Suprapubic skin (tissue), 4 donors: Measurements from ENCODE around the gene RGS6. TPM values are rescaled to one million over a fixed set of nuclear protein-coding genes. Genes with fewer than 3 reads are reported as not detected.

Source experiments
- DNase-seq, 2 donors: peaks; one replicate each; pipeline ENCODE4 v3.0.0-alpha.2; 2019; ENCODE audit warnings: low spot score in 2 of 2
- H3K27ac ChIP-seq: fragments of 200-600 bp; sonication (generic); one replicate; pipeline ENCODE4 v1.5.1; 2019
- H3K27me3 ChIP-seq: fragments of 200-600 bp; sonication (generic); one replicate; pipeline ENCODE4 v1.5.1; 2019
- H3K36me3 ChIP-seq: fragments of 200-600 bp; sonication (generic); one replicate; pipeline ENCODE4 v1.5.1; 2019
- H3K4me1 ChIP-seq: fragments of 200-600 bp; sonication (generic); one replicate; pipeline ENCODE4 v1.5.1; 2019
- H3K4me3 ChIP-seq: fragments of 200-600 bp; sonication (generic); one replicate; pipeline ENCODE4 v1.5.1; 2019; ENCODE audit warnings: mild to moderate bottlenecking
- H3K9me3 ChIP-seq: fragments of 200-600 bp; sonication (generic); one replicate; pipeline ENCODE4 v1.5.1; 2019
- CTCF ChIP-seq, 2 donors: fragments of 200-600 bp in 1 of 2; fragments of 450-650 bp in 1 of 2; sonication (generic) in 1 of 2; IDR thresholded peaks; one replicate each; pipeline ENCODE4 v1.5.1; 2016 to 2019; ENCODE audit warnings: antibody characterized with exemption in 2 of 2, mild to moderate bottlenecking in 1 of 2, moderate library complexity in 1 of 2
- EP300 ChIP-seq: sonication (generic); formaldehyde crosslinking; IDR thresholded peaks from one replicate; pipeline ENCODE4 v1.6.1; 2017; ENCODE audit warnings: antibody characterized with exemption
- POLR2A ChIP-seq, 2 donors: fragments of 450-650 bp; IDR thresholded peaks; one replicate each; pipeline ENCODE4 v1.6.1; 2017; ENCODE audit warnings: antibody characterized with exemption in 2 of 2, mild to moderate bottlenecking in 2 of 2, moderate library complexity in 2 of 2
- POLR2AphosphoS5 ChIP-seq, 3 donors: sonication (generic); formaldehyde crosslinking; IDR thresholded peaks; one replicate each; pipeline ENCODE4 v1.6.1; 2017; ENCODE audit warnings: antibody characterized with exemption in 3 of 3
- WGBS: methylation state at CpG from one replicate; pipeline ENCODE4 v1.1.5; 2018; 5-methylcytosine and 5-hydroxymethylcytosine counted together
- total RNA-seq, 4 donors: library from RNA; depleted of rRNA; stranded (reverse); fragments of >200 nt; gene quantifications; one replicate each; pipeline ENCODE4 v1.1.0, GENCODE V29; 2016

Gene RGS6
- total RNA-seq, 4 donors from 2014 or later: 0.08 to 4.4 (median 1.0) TPM

GRCh38 chr14:72045271-72045670, 113.0 kb downstream of the RGS6 start:
- H3K36me3 ChIP-seq: no peaks in the 10 kb centered on the region
- H3K9me3 ChIP-seq: peaks cover 3% of the 10 kb centered on the region
- H3K27ac ChIP-seq: no peak overlapping the region
- WGBS: 64% methylated on average over 2 of the region's 2 CpGs
- no peaks in the 10 kb centered on the region for H3K27me3 ChIP-seq
- H3K4me3 ChIP-seq: no peak overlapping the region
- TF ChIP-seq EP300 (no peak), POLR2A (IDR thresholded peaks at IDR 0.05) (no peak), CTCF (IDR thresholded peaks at IDR 0.05) (no peak), POLR2AphosphoS5 (IDR thresholded peaks at IDR 0.05) (no peak)
- no peak for DNase-seq
- H3K4me1 ChIP-seq: no peaks in the 10 kb centered on the region

DNA sequence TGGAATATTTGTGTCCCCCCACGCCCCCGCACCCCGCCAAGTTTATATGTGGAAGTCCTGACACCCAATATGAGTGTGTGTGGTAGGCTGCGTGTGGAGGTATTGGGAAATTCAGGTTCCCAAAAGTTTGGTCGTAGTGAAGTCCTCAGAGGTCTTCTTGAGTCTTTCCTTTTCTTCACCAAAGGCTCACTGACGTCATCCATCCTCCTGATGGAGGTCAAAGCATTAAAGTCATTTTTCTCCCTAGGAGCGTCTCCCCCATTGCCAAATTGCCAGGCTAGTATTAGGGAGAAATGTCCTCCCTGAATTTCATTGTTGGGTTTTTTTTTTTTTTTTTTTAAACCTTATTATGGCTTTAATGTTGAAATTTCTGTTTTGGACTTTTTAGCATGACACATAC, 113.7 kb downstream of the RGS6 start:
- WGBS: 88% methylated on average over 7 of the region's 7 CpGs
- no peaks in the 10 kb centered on the region for H3K9me3 ChIP-seq
- no peaks in the 10 kb centered on the region for H3K4me1 ChIP-seq
- DNase-seq: no peak
- no peak overlapping the region for H3K4me3 ChIP-seq
- H3K27me3 ChIP-seq: no peaks in the 10 kb centered on the region
- no peak overlapping the region for H3K27ac ChIP-seq
- no peaks in the 10 kb centered on the region for H3K36me3 ChIP-seq
- no peak for TF ChIP-seq POLR2A (IDR thresholded peaks at IDR 0.05)
- no peak for TF ChIP-seq CTCF (IDR thresholded peaks at IDR 0.05)
- no peak for TF ChIP-seq EP300
- TF ChIP-seq POLR2AphosphoS5 (IDR thresholded peaks at IDR 0.05): no peak

DNA sequence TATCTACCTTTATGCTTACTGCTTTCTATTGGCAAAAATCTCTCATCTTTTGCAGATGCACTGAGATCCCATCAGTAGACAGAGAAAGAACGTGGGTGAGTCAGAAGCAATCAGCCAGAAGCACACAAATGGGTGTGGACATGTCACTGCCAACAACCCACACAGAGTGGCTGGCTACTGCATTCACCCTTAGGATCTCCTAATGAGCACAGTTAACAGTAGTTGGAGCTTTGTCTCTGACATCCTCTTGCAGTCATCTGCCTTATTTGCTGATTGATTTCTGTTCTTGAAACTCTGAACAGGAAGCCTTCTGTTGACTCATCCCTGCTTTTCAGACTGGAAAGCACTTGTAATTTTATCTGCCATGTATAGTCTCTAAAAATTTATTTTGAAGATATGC, 117.2 kb downstream of the RGS6 start:
- DNase-seq: no peak
- Histone ChIP-seq H3K27ac (no peak overlapping the region), H3K4me3 (no peak overlapping the region), H3K36me3 (no peaks in the 10 kb centered on the region), H3K4me1 (no peaks in the 10 kb centered on the region), H3K9me3 (no peaks in the 10 kb centered on the region), H3K27me3 (no peaks in the 10 kb centered on the region)
- WGBS: 15% methylated on average over 1 of the region's 1 CpG
- TF ChIP-seq POLR2AphosphoS5 (IDR thresholded peaks at IDR 0.05): no peak
- no peak for TF ChIP-seq EP300

DNA sequence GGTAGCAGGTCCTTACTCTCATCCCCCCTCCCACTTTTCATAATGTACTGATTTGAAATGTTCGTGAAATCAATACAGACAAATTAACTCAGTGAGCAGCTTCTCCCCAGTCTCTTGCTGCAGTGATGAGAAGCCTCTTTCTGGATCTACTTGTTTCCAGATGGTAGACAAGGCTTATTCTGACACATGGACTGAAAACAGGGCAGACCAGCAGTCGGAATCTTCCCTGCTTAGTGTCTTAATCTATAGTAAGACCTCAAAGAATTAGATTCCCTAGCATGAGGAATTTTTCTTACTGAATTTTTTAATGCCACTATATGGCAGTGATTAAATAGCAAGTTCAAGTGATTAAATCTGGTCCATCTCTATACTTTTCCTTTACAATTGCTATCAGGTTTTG, 120.1 kb downstream of the RGS6 start:
- H3K36me3 ChIP-seq: no peaks in the 10 kb centered on the region
- no peak overlapping the region for H3K27ac ChIP-seq
- H3K4me3 ChIP-seq: no peak overlapping the region
- no peak for DNase-seq
- no peaks in the 10 kb centered on the region for H3K9me3 ChIP-seq
- H3K4me1 ChIP-seq: no peaks in the 10 kb centered on the region
- no peak for TF ChIP-seq POLR2A (IDR thresholded peaks at IDR 0.05)
- no peak for TF ChIP-seq CTCF (IDR thresholded peaks at IDR 0.05)
- no peak for TF ChIP-seq EP300
- no peak for TF ChIP-seq POLR2AphosphoS5 (IDR thresholded peaks at IDR 0.05)
- no peaks in the 10 kb centered on the region for H3K27me3 ChIP-seq
- WGBS: 79% methylated on average over 2 of the region's 2 CpGs

DNA sequence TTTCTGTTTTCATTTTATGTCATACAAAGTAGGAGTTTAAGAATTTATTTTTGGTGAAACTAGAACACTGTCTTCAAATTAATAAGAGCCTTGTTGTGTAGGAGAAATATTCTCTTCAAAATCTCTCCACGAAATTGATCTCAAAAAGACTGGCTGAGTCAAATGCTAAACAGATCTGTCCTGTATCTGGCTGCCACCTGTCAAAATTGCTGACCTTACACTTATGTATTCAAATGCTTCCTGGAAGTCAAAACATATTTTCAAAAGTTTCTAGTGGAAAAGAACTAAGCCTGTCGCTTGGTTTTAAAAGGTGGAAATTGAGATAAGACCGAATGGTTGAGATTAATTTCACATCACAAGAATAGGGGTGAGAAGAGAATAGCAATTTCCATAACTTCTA, 121.4 kb downstream of the RGS6 start:
- H3K4me1 ChIP-seq: no peaks in the 10 kb centered on the region
- H3K27ac ChIP-seq: no peak overlapping the region
- TF ChIP-seq EP300: no peak
- no peak for TF ChIP-seq POLR2A (IDR thresholded peaks at IDR 0.05)
- TF ChIP-seq CTCF (IDR thresholded peaks at IDR 0.05): no peak
- TF ChIP-seq POLR2AphosphoS5 (IDR thresholded peaks at IDR 0.05): no peak
- 62% methylated on average over 3 of the region's 3 CpGs for WGBS
- no peak overlapping the region for H3K4me3 ChIP-seq
- DNase-seq: no peak
- no peaks in the 10 kb centered on the region for H3K36me3 ChIP-seq
- H3K27me3 ChIP-seq: no peaks in the 10 kb centered on the region
- no peaks in the 10 kb centered on the region for H3K9me3 ChIP-seq

GRCh38 chr14:72054911-72055310, 122.7 kb downstream of the RGS6 start:
- WGBS: 60% methylated on average over 4 of the region's 4 CpGs
- no peak overlapping the region for H3K27ac ChIP-seq
- no peaks in the 10 kb centered on the region for H3K36me3 ChIP-seq
- H3K4me3 ChIP-seq: no peak overlapping the region
- H3K4me1 ChIP-seq: no peaks in the 10 kb centered on the region
- no peaks in the 10 kb centered on the region for H3K9me3 ChIP-seq
- no peak for TF ChIP-seq POLR2AphosphoS5 (IDR thresholded peaks at IDR 0.05)
- no peak for TF ChIP-seq EP300
- TF ChIP-seq CTCF (IDR thresholded peaks at IDR 0.05): no peak
- no peak for TF ChIP-seq POLR2A (IDR thresholded peaks at IDR 0.05)
- no peak for DNase-seq
- H3K27me3 ChIP-seq: no peaks in the 10 kb centered on the region
